Activated gamma-delta T cell treated with anti-CD3 and anti-CD28 coated beads, Interleukin-2, amount 50 U/mL, for 16 hours (primary cell): Measurements from ENCODE around the gene PIGP.
"Not testable (repeated sequence)": the region's sequence is repeated elsewhere in the genome, so short reads cannot be mapped to it uniquely, and the experiment has no call there.

Source experiments
- DNase-seq: peaks from one replicate; pipeline ENCODE4 v3.0.0-alpha.2; 2020; ENCODE audit warnings: low read depth

The PIGP gene

GRCh38 chr21:37044643-37045042 is 28.2 kb downstream of the PIGP start:
- DNase-seq, result no peak

GRCh38 chr21:37043818-37044217 is 29.1 kb downstream of the PIGP start:
- DNase-seq, result no peak

- DNase-seq, result no peak
Measured at GRCh38 chr21:37041706-37042271, 31.1 kb downstream of the PIGP start.

- DNase-seq, result no peak
Measured at GRCh38 chr21:37040212-37040611, 32.7 kb downstream of the PIGP start.

GRCh38 chr21:37039411-37040075 is 33.3 kb downstream of the PIGP start:
- no peak for DNase-seq

GRCh38 chr21:37036177-37036576 is 36.7 kb downstream of the PIGP start:
- no peak for DNase-seq

GRCh38 chr21:37034394-37034793 is 38.5 kb downstream of the PIGP start:
- DNase-seq, result not testable (repeated sequence)

GRCh38 chr21:37032877-37033471 is 39.9 kb downstream of the PIGP start:
- no peak for DNase-seq

- DNase-seq, result no peak
Measured at GRCh38 chr21:37032293-37032692, 40.6 kb downstream of the PIGP start.

- no peak for DNase-seq
Measured at GRCh38 chr21:37030864-37031263, 42.0 kb downstream of the PIGP start.

- DNase-seq, result no peak
Measured at GRCh38 chr21:37028570-37028969, 44.3 kb downstream of the PIGP start.

- DNase-seq, result no peak
Measured at GRCh38 chr21:37026499-37026898, 46.4 kb downstream of the PIGP start.

GRCh38 chr21:37017951-37018679 is 54.8 kb downstream of the PIGP start:
- no peak for DNase-seq
